GM19035 (cell line): ENCODE data around the gene PLP2.

Source experiments
- ATAC-seq: cut with Tn5 transposase; IDR thresholded peaks from one replicate; pipeline ENCODE4 v1.9.1; 2021; ENCODE audit not compliant: unreplicated experiment

PLP2 gene

GRCh38 chrX:49186125-49187027 is 14.7 kb downstream of the PLP2 start, which contains the start of gene PRICKLE3:
Gene PRICKLE3 (minus strand): TSS chrX:49186373. CDS start chrX:49186297, 76 bp downstream.
- ATAC-seq: peak; percentile 32

GRCh38 chrX:49187028-49187394 is 15.3 kb downstream of the PLP2 start:
- ATAC-seq: no peak

- ATAC-seq: no peak
Observed at GRCh38 chrX:49187526-49187925, 15.8 kb downstream of the PLP2 start.

- no peak for ATAC-seq
Observed at GRCh38 chrX:49188468-49189076, 16.9 kb downstream of the PLP2 start.

GRCh38 chrX:49189606-49190005 is 17.9 kb downstream of the PLP2 start:
- no peak for ATAC-seq

- peak; percentile 86 for ATAC-seq
Observed at GRCh38 chrX:49190821-49191573, 19.3 kb downstream of the PLP2 start.

GRCh38 chrX:49191574-49192011 is 19.9 kb downstream of the PLP2 start:
- peak; percentile 12 for ATAC-seq

- ATAC-seq: no peak
Observed at GRCh38 chrX:49192722-49193328, 21.1 kb downstream of the PLP2 start.

GRCh38 chrX:49193542-49193964 is 21.9 kb downstream of the PLP2 start:
- no peak for ATAC-seq

GRCh38 chrX:49197543-49198087 is 25.9 kb downstream of the PLP2 start:
- ATAC-seq: no peak

GRCh38 chrX:49198540-49199314 is 27.0 kb downstream of the PLP2 start:
- ATAC-seq: no peak

GRCh38 chrX:49199315-49199595 is 27.6 kb downstream of the PLP2 start:
- ATAC-seq: no peak

GRCh38 chrX:49199906-49200771 is 28.4 kb downstream of the PLP2 start, which contains the start of gene SYP:
Gene SYP (minus strand): TSS chrX:49200193. CDS start chrX:49200186, 7 bp downstream.
- ATAC-seq: peak; percentile 99

- ATAC-seq: no peak
Observed at GRCh38 chrX:49202022-49202421, 30.3 kb downstream of the PLP2 start.

GRCh38 chrX:49203536-49203935 is 31.8 kb downstream of the PLP2 start:
- ATAC-seq: no peak

GRCh38 chrX:49204017-49204416 is 32.3 kb downstream of the PLP2 start:
- no peak for ATAC-seq

- ATAC-seq: no peak
Observed at GRCh38 chrX:49204709-49205108, 33.0 kb downstream of the PLP2 start.

- ATAC-seq: no peak
Observed at GRCh38 chrX:49205443-49205842, 33.7 kb downstream of the PLP2 start.

- ATAC-seq: no peak
Observed at GRCh38 chrX:49206543-49206942, 34.8 kb downstream of the PLP2 start.
